Activated CD4-positive, alpha-beta T cell treated with anti-CD3 and anti-CD28 coated beads, Interleukin-2, amount 10 ng/mL, durations not matched to agents 7 days and 5 days (primary cell): ENCODE data around the gene MTTP. TPM values are rescaled to one million over a fixed set of nuclear protein-coding genes. Genes with fewer than 3 reads are reported as not detected.

Experiments used
- CTCF ChIA-PET: fragments of 350-600 bp; sonication (Branson Sonifier 250); formaldehyde crosslinking; loops from one replicate; lab custom pipeline; 2021; ENCODE audit warnings: antibody characterized with exemption; lab: Charles Lee
- POLR2A ChIA-PET: fragments of 350-600 bp; sonication (Branson Sonifier 250); formaldehyde crosslinking; loops from one replicate; lab custom pipeline; 2021; ENCODE audit warnings: antibody characterized with exemption; lab: Charles Lee
- DNase-seq: peaks from one replicate; pipeline ENCODE4 v3.0.0-alpha.2; 2020
- H3K27ac Mint-ChIP-seq: one replicate; pipeline ENCODE4 v1.8.0; 2021; ENCODE audit warnings: mild to moderate bottlenecking, moderate library complexity, mixed read lengths
- H3K27me3 Mint-ChIP-seq: one replicate; pipeline ENCODE4 v1.8.0; 2021; ENCODE audit warnings: mixed read lengths
- H3K36me3 Mint-ChIP-seq: one replicate; pipeline ENCODE4 v1.8.0; 2021; ENCODE audit warnings: low read depth, mixed read lengths
- H3K4me1 Mint-ChIP-seq: one replicate; pipeline ENCODE4 v1.8.0; 2021; ENCODE audit warnings: mixed read lengths
- H3K4me3 Mint-ChIP-seq: one replicate; pipeline ENCODE4 v1.8.0; 2021; ENCODE audit warnings: mild to moderate bottlenecking, moderate library complexity, mixed read lengths
- H3K9me3 Mint-ChIP-seq: one replicate; pipeline ENCODE4 v1.8.0; 2021; ENCODE audit warnings: mixed read lengths
- total RNA-seq, 2 experiments: library from RNA; stranded (reverse); gene quantifications; one replicate each; pipeline ENCODE4 v1.2.3, GENCODE V29; 2021

Gene MTTP
- total RNA-seq, 2 experiments from 2014 or later = not detected

DNA sequence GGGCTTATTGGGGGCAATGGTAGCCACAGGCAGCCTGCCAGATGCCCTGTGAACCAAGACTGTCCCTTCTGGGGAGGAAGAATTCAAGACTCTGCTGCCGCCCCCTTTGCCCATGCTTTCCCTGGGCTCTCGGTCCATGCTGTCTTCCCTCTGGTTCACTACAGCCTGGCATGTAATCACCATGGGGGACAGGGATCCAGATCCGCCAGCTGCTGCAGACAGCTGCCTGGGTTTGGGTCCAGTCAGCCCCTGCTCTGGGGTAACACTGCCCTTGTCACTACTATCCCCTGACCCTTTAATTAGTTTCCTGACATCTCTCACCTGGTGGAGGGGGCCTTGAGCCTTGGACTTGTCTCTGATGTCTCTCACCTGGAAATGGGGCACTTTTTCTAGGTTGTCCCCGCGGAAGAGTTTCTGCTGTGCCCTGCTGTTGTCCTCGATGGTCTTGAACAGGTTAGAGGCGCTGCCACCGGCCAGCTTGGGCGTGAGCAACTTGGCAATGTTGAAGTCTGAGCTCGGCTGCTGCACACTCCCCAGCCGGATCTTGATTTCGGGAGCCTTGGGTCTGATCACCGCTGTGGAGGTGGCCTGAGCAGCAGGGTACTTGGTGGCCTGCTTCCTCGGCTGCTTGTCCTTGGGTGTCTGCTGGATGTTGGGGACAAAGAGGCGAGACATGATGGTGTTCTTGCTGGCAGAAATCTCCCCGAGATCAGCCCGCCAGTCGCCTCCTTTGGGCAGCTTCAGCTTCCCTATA lies 76.6 kb downstream of the MTTP start:
- H3K9me3 Mint-ChIP-seq = no peaks in the 10 kb centered on the region
- POLR2A ChIA-PET = no interaction called here
- H3K36me3 Mint-ChIP-seq = no peaks in the 10 kb centered on the region
- H3K4me1 Mint-ChIP-seq = no peaks in the 10 kb centered on the region
- no peak overlapping the region for H3K27ac Mint-ChIP-seq
- no peaks in the 10 kb centered on the region for H3K27me3 Mint-ChIP-seq
- no peak overlapping the region for H3K4me3 Mint-ChIP-seq
- CTCF ChIA-PET = no interaction called here
- no peak for DNase-seq

DNA sequence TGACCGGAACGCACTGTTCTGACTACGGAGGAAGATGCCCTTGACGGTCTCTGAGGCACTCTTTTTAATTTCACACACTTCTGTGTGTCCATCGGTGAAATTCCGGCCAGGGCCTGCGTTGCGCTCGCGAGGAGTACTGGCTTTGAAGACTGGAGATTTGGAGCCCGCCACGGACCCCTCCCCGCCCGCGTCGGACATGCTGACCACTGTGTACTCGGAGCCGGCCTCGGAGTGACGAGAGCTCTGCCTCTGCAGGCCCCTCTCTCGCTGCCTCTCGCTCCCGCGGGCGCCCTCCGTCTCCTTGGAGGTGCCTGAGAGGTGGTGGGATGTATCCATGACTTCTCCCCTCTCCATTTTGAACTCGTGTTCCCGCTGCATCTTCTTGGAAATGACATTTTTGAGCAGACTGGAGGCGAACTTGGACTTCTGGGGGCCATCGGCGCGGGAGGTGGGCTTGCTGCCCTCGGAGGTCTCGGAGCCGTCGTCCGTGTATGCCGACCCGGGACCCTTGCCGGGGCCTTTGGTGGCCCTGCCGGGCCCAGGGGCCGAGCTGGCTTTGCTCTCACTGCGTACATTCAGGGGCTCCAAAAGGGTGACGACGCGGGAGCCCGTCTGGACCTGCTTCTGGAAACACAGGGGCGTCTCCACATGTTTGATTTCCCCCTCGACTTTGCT lies 77.3 kb downstream of the MTTP start:
- POLR2A ChIA-PET = no interaction called here
- H3K4me3 Mint-ChIP-seq = no peak overlapping the region
- no peaks in the 10 kb centered on the region for H3K36me3 Mint-ChIP-seq
- H3K4me1 Mint-ChIP-seq = no peaks in the 10 kb centered on the region
- no peak overlapping the region for H3K27ac Mint-ChIP-seq
- H3K27me3 Mint-ChIP-seq = peaks cover 3% of the 10 kb centered on the region
- no peak for DNase-seq
- no peaks in the 10 kb centered on the region for H3K9me3 Mint-ChIP-seq
- CTCF ChIA-PET = no interaction called here

DNA sequence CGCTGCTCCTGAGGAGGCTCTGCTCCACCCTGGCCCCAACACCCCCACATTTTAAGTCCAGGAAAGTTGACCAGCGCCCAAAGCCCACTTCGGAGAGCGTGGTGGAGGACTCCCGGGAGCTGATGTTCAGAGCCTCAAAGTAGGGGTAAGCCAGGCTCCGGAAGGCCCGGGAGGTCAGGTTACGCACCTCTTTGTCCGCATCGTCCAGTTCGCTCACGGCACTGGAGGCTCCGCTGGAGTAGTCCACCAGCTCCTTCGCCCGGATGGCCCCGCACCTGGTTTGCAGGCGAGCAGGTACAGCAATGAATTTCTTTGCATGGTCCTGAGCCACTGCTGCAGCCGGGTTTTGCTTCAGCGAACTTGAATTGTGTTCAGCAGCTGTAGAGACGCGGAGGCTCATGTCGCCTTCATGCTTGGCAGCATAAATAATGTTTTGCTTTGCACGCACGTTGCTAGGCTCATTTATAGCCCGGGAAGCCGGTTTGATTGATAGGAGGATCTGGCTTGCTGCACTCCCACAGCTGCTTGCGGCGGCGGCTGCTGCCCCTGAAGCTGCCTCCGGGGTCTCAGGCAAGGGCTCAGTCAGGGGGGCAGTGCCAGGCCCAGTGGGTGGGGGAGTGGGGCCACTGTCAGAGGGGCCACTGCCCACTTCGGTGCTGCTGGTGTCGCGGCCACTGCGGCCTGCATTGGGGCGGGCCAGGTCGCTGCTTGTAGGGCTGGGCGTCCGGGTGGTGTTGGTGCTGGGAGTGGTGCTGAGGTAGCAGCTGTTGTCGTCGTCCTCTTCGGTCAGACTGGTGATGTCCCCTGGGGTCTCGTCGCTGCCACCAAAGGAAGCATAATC lies 78.2 kb downstream of the MTTP start:
- CTCF ChIA-PET = no interaction called here
- H3K9me3 Mint-ChIP-seq = no peaks in the 10 kb centered on the region
- POLR2A ChIA-PET = no interaction called here
- H3K4me1 Mint-ChIP-seq = no peaks in the 10 kb centered on the region
- no peaks in the 10 kb centered on the region for H3K36me3 Mint-ChIP-seq
- no peak overlapping the region for H3K4me3 Mint-ChIP-seq
- H3K27ac Mint-ChIP-seq = no peak overlapping the region
- no peak for DNase-seq
- H3K27me3 Mint-ChIP-seq = peaks cover 3% of the 10 kb centered on the region

GRCh38 chr4:99653916-99654315 lies 79.3 kb downstream of the MTTP start:
- no peak for DNase-seq
- POLR2A ChIA-PET = no interaction called here
- H3K36me3 Mint-ChIP-seq = no peaks in the 10 kb centered on the region
- peaks cover 3% of the 10 kb centered on the region for H3K27me3 Mint-ChIP-seq
- no peak overlapping the region for H3K27ac Mint-ChIP-seq
- CTCF ChIA-PET = no interaction called here
- no peaks in the 10 kb centered on the region for H3K9me3 Mint-ChIP-seq
- no peaks in the 10 kb centered on the region for H3K4me1 Mint-ChIP-seq
- no peak overlapping the region for H3K4me3 Mint-ChIP-seq

- ChIA-PET CTCF (no interaction called here), POLR2A (no interaction called here)
- no peaks in the 10 kb centered on the region for H3K9me3 Mint-ChIP-seq
- H3K4me1 Mint-ChIP-seq = no peaks in the 10 kb centered on the region
- no peak overlapping the region for H3K27ac Mint-ChIP-seq
- no peak for DNase-seq
- H3K27me3 Mint-ChIP-seq = peaks cover 3% of the 10 kb centered on the region
- no peaks in the 10 kb centered on the region for H3K36me3 Mint-ChIP-seq
- no peak overlapping the region for H3K4me3 Mint-ChIP-seq
Measured at GRCh38 chr4:99654361-99654761, 79.7 kb downstream of the MTTP start.

- no peak overlapping the region for H3K4me3 Mint-ChIP-seq
- ChIA-PET POLR2A (no interaction called here), CTCF (no interaction called here)
- H3K27ac Mint-ChIP-seq = no peak overlapping the region
- no peaks in the 10 kb centered on the region for H3K9me3 Mint-ChIP-seq
- no peaks in the 10 kb centered on the region for H3K4me1 Mint-ChIP-seq
- H3K36me3 Mint-ChIP-seq = no peaks in the 10 kb centered on the region
- no peak for DNase-seq
- peaks cover 3% of the 10 kb centered on the region for H3K27me3 Mint-ChIP-seq
Measured at GRCh38 chr4:99655308-99656081, 80.9 kb downstream of the MTTP start.

DNA sequence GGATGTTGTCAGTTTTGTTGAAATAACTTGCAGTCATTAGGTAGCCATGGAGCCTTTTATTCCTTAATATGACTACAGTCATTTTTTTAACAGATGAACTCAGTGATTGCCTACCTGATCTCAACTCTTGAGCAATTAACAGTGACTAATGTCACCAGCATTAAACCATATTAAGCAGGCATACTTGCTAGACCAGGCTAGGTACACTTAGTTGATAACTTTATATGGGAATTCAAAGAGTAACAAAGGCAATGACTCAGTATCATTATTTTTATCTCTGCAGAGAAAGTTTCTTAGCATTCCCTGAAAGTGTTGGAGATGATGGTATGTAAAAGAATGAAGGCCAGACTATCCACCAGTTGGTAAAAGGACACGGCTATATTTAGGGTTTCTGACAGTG lies 83.2 kb downstream of the MTTP start, which contains the start of gene C4orf54:
Gene C4orf54 (minus strand): TSS at position 31 of the 400 bp plus-strand sequence. CDS start 3,180 bp downstream, outside the sequence.
- no peak for DNase-seq
- H3K27me3 Mint-ChIP-seq = peaks cover 6% of the 10 kb centered on the region
- no peaks in the 10 kb centered on the region for H3K36me3 Mint-ChIP-seq
- no peak within 1 kb of the TSS for H3K4me3 Mint-ChIP-seq
- CTCF ChIA-PET = no interaction called here
- POLR2A ChIA-PET = no interaction called here
- no peak within 1 kb of the TSS for H3K27ac Mint-ChIP-seq
- no peaks in the 10 kb centered on the region for H3K9me3 Mint-ChIP-seq
- H3K4me1 Mint-ChIP-seq = no peaks in the 10 kb centered on the region

- peaks cover 9% of the 10 kb centered on the region for H3K27me3 Mint-ChIP-seq
- no peaks in the 10 kb centered on the region for H3K36me3 Mint-ChIP-seq
- POLR2A ChIA-PET = no interaction called here
- no peak overlapping the region for H3K27ac Mint-ChIP-seq
- no peak for DNase-seq
- H3K4me3 Mint-ChIP-seq = no peak overlapping the region
- no peaks in the 10 kb centered on the region for H3K9me3 Mint-ChIP-seq
- CTCF ChIA-PET = no interaction called here
- no peaks in the 10 kb centered on the region for H3K4me1 Mint-ChIP-seq
Measured at GRCh38 chr4:99658666-99659065, 84.0 kb downstream of the MTTP start.

- DNase-seq = no peak
- Mint-ChIP-seq H3K4me3 (no peak overlapping the region), H3K36me3 (no peaks in the 10 kb centered on the region), H3K27ac (no peak overlapping the region), H3K4me1 (no peaks in the 10 kb centered on the region), H3K9me3 (no peaks in the 10 kb centered on the region), H3K27me3 (peaks cover 8% of the 10 kb centered on the region)
- ChIA-PET CTCF (no interaction called here), POLR2A (no interaction called here)
Measured at GRCh38 chr4:99661907-99662306, 87.3 kb downstream of the MTTP start.

DNA sequence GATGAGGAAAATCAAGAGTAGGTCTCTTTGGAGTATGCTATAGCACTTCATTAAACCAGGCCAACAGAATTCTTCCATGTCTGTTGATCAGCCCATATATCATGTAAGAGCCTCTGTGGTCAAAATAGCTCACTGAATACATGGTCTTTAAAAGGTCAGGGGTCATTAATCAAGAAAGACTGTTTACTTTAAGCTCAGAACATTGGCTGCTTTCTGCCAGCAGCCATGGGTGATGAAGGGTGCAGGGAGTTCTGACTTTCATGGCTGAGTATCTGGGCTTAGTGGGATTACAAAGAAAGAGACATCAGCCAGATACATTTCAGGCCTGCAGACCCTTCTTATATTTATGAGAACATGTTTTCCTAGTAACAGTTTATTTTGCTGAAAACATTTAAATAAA lies 90.1 kb downstream of the MTTP start:
- Mint-ChIP-seq H3K27me3 (peaks cover 8% of the 10 kb centered on the region), H3K9me3 (no peaks in the 10 kb centered on the region), H3K27ac (no peak overlapping the region), H3K36me3 (no peaks in the 10 kb centered on the region), H3K4me1 (no peaks in the 10 kb centered on the region), H3K4me3 (no peak overlapping the region)
- ChIA-PET CTCF (interaction anchor here (0.9 kb wide), 1 partner anchor 16 kb away, joined by 3 read pairs; no protein-coding TSS in a partner anchor), POLR2A (no interaction called here)
- no peak for DNase-seq

GRCh38 chr4:99665983-99666382 lies 91.4 kb downstream of the MTTP start:
- no peak overlapping the region for H3K4me3 Mint-ChIP-seq
- peaks cover 8% of the 10 kb centered on the region for H3K27me3 Mint-ChIP-seq
- H3K9me3 Mint-ChIP-seq = no peaks in the 10 kb centered on the region
- no peak overlapping the region for H3K27ac Mint-ChIP-seq
- POLR2A ChIA-PET = no interaction called here
- H3K4me1 Mint-ChIP-seq = no peaks in the 10 kb centered on the region
- no peak for DNase-seq
- CTCF ChIA-PET = no interaction called here
- no peaks in the 10 kb centered on the region for H3K36me3 Mint-ChIP-seq

GRCh38 chr4:99668472-99668871 lies 93.8 kb downstream of the MTTP start:
- H3K36me3 Mint-ChIP-seq = no peaks in the 10 kb centered on the region
- ChIA-PET POLR2A (no interaction called here), CTCF (no interaction called here)
- no peak overlapping the region for H3K27ac Mint-ChIP-seq
- H3K4me3 Mint-ChIP-seq = no peak overlapping the region
- peaks cover 4% of the 10 kb centered on the region for H3K27me3 Mint-ChIP-seq
- no peaks in the 10 kb centered on the region for H3K4me1 Mint-ChIP-seq
- no peak for DNase-seq
- peaks cover 9% of the 10 kb centered on the region for H3K9me3 Mint-ChIP-seq
